H9 (cell line): ENCODE measurements around the gene MX2. TPM values are rescaled to one million over a fixed set of nuclear protein-coding genes. Genes with fewer than 3 reads are reported as not detected.

ENCODE experiments used
- DNase-seq: peaks from one replicate; pipeline ENCODE4 v3.0.0-alpha.2; 2017
- H2AFZ ChIP-seq: one replicate; pipeline ENCODE4 v1.6.1; 2013; ENCODE audit warnings: mild to moderate bottlenecking, low read length, control low read depth, moderate library complexity
- H2AK5ac ChIP-seq: 2 replicates; pipeline ENCODE4 v1.6.1; 2013; ENCODE audit warnings: low read length, control low read depth, mixed read lengths; ENCODE audit not compliant: insufficient read length
- H2BK120ac ChIP-seq: one replicate; pipeline ENCODE4 v1.6.1; 2013; ENCODE audit warnings: low read depth, mild to moderate bottlenecking, low read length, control low read depth, inconsistent platforms; ENCODE audit not compliant: poor library complexity, severe bottlenecking
- H2BK12ac ChIP-seq: 2 replicates; pipeline ENCODE4 v1.6.1; 2013; ENCODE audit warnings: low read length, control low read depth, mixed read lengths, low read depth; ENCODE audit not compliant: insufficient read length
- H2BK15ac ChIP-seq: 2 replicates; pipeline ENCODE4 v1.6.1; 2013; ENCODE audit warnings: low read depth, low read length, control low read depth
- H2BK20ac ChIP-seq: one replicate; pipeline ENCODE4 v1.6.1; 2013; ENCODE audit warnings: low read depth, mild to moderate bottlenecking, low read length, control low read depth, inconsistent platforms; ENCODE audit not compliant: poor library complexity, severe bottlenecking
- H2BK5ac ChIP-seq: 2 replicates; pipeline ENCODE4 v1.6.1; 2013; ENCODE audit warnings: low read length, control low read depth, mixed read lengths; ENCODE audit not compliant: insufficient read length
- H3K14ac ChIP-seq: 2 replicates; pipeline ENCODE4 v1.6.1; 2013; ENCODE audit warnings: low read length, control low read depth; ENCODE audit not compliant: insufficient read depth
- H3K18ac ChIP-seq: 2 replicates; pipeline ENCODE4 v1.6.1; 2013; ENCODE audit warnings: low read depth, mild to moderate bottlenecking, mixed read lengths, low read length, control low read depth; ENCODE audit not compliant: insufficient read length
- H3K23ac ChIP-seq: 2 replicates; pipeline ENCODE4 v1.6.1; 2013; ENCODE audit warnings: low read length, control low read depth, mixed read lengths, low read depth; ENCODE audit not compliant: insufficient read length
- H3K23me2 ChIP-seq: 2 replicates; pipeline ENCODE4 v1.6.1; 2013; ENCODE audit warnings: low read depth, mild to moderate bottlenecking, mixed read lengths, low read length, control low read depth; ENCODE audit not compliant: insufficient read length, poor library complexity, severe bottlenecking
- H3K27ac ChIP-seq: 2 replicates; pipeline ENCODE4 v1.5.1; 2013; ENCODE audit warnings: low read length, control low read depth, mixed read lengths, low read depth; ENCODE audit not compliant: insufficient read length
- H3K27me3 ChIP-seq: 2 replicates; pipeline ENCODE4 v1.6.1; 2013; ENCODE audit warnings: low read length, control low read depth, inconsistent platforms; ENCODE audit not compliant: insufficient read depth
- H3K4ac ChIP-seq: 2 replicates; pipeline ENCODE4 v1.6.1; 2013; ENCODE audit warnings: low read depth, mild to moderate bottlenecking, control low read depth, inconsistent platforms, low read length, moderate library complexity
- H3K4me1 ChIP-seq: 2 replicates; pipeline ENCODE4 v1.6.1; 2013; ENCODE audit warnings: low read length, control low read depth, inconsistent platforms; ENCODE audit not compliant: insufficient read depth
- H3K4me2 ChIP-seq: 2 replicates; pipeline ENCODE4 v1.6.1; 2013; ENCODE audit warnings: low read length, control low read depth, mixed read lengths; ENCODE audit not compliant: insufficient read length, insufficient read depth
- H3K56ac ChIP-seq: 2 replicates; pipeline ENCODE4 v1.6.1; 2013; ENCODE audit warnings: low read depth, mild to moderate bottlenecking, mixed read lengths, low read length, control low read depth; ENCODE audit not compliant: insufficient read length
- H3K79me1 ChIP-seq: 2 replicates; pipeline ENCODE4 v1.6.1; 2013; ENCODE audit warnings: low read depth, mild to moderate bottlenecking, moderate library complexity, low read length, control low read depth, inconsistent platforms; ENCODE audit not compliant: insufficient read depth, poor library complexity, severe bottlenecking
- H3K79me2 ChIP-seq: 2 replicates; pipeline ENCODE4 v1.6.1; 2013; ENCODE audit warnings: low read length, control low read depth, inconsistent platforms; ENCODE audit not compliant: insufficient read depth
- H3K9ac ChIP-seq: 2 replicates; pipeline ENCODE4 v1.6.1; 2013; ENCODE audit warnings: low read length, control low read depth, mixed read lengths; ENCODE audit not compliant: insufficient read length; ENCODE audit errors: extremely low read depth
- H3K9me3 ChIP-seq: one replicate; pipeline ENCODE4 v1.6.1; 2013; ENCODE audit warnings: low read depth, low read length, inconsistent platforms; ENCODE audit not compliant: control insufficient read depth
- H3T11ph ChIP-seq: one replicate; pipeline ENCODE4 v1.6.1; 2013; ENCODE audit warnings: mild to moderate bottlenecking, low read length, control low read depth, inconsistent platforms
- H4K20me1 ChIP-seq: one replicate; pipeline ENCODE4 v1.6.1; 2013; ENCODE audit not compliant: control insufficient read depth, insufficient read length, insufficient read depth
- H4K5ac ChIP-seq: 2 replicates; pipeline ENCODE4 v1.6.1; 2013; ENCODE audit warnings: low read depth, mild to moderate bottlenecking, mixed read lengths, low read length, control low read depth; ENCODE audit not compliant: insufficient read length
- H4K8ac ChIP-seq: replicated peaks from 2 replicates; pipeline ENCODE4 v1.6.1; 2013; ENCODE audit warnings: low read length, control low read depth, mixed read lengths, low read depth; ENCODE audit not compliant: insufficient read length
- H4K91ac ChIP-seq: 2 replicates; pipeline ENCODE4 v1.6.1; 2013; ENCODE audit warnings: low read depth, mild to moderate bottlenecking, moderate library complexity, mixed read lengths, low read length, control low read depth; ENCODE audit not compliant: insufficient read length
- H3K27ac Mint-ChIP-seq, 3 experiments: 2 replicates in 2 of 3; 3 replicates in 1 of 3; pipeline ENCODE4 v1.8.0; 2020 to 2021; ENCODE audit warnings: mixed read lengths in 3 of 3, mild to moderate bottlenecking in 1 of 3, moderate library complexity in 1 of 3
- H3K27me3 Mint-ChIP-seq: 2 replicates; pipeline ENCODE4 v1.8.0; 2021; ENCODE audit warnings: low read depth, mild to moderate bottlenecking, moderate library complexity, mixed read lengths
- H3K36me3 Mint-ChIP-seq, 3 experiments: 2 replicates in 2 of 3; 3 replicates in 1 of 3; pipeline ENCODE4 v1.8.0; 2020 to 2021; ENCODE audit warnings: low read depth in 3 of 3, mixed read lengths in 3 of 3; ENCODE audit not compliant: insufficient read depth in 1 of 3
- H3K4me1 Mint-ChIP-seq, 2 experiments: 2 replicates each; pipeline ENCODE4 v1.8.0; 2020; ENCODE audit warnings: mixed read lengths in 2 of 2
- H3K4me3 Mint-ChIP-seq, 2 experiments: 2 replicates in 1 of 2; 3 replicates in 1 of 2; pipeline ENCODE4 v1.8.0; 2020 to 2021; ENCODE audit warnings: mild to moderate bottlenecking in 2 of 2, mixed read lengths in 2 of 2, moderate library complexity in 1 of 2
- H3K9me3 Mint-ChIP-seq, 2 experiments: 2 replicates in 1 of 2; 3 replicates in 1 of 2; pipeline ENCODE4 v1.8.0; 2020; ENCODE audit warnings: mild to moderate bottlenecking in 2 of 2, mixed read lengths in 2 of 2, moderate library complexity in 1 of 2
- WGBS: extraction: QIAGEN DNeasy Blood & Tissue Kit; methylation state at CpG from one replicate; pipeline ENCODE4 v1.1.7; 2013; ENCODE audit warnings: missing lambda C conversion rate, low lambda C conversion rate, mixed read lengths; ENCODE audit not compliant: insufficient read length; ENCODE audit errors: extremely low coverage; 5-methylcytosine and 5-hydroxymethylcytosine counted together
- total RNA-seq: library from RNA; stranded (reverse); gene quantifications from 2 replicates; pipeline ENCODE4 v1.2.1, GENCODE V29; 2021
- TF ChIP-seq, protein P1 (sequence below): fragments of 200-600 bp; sonication (generic); conservative IDR thresholded peaks from 3 replicates; pipeline ENCODE4 v1.8.0; 2021; ENCODE audit warnings: antibody characterized with exemption, mild to moderate bottlenecking

The MX2 gene
- total RNA-seq, 1 experiment from 2014 or later = 1.8 TPM

GRCh38 chr21:41366522-41367151 lies 4.8 kb downstream of the MX2 start:
- Histone ChIP-seq H2AK5ac (no peak overlapping the region), H4K91ac (no peak overlapping the region), H3K23ac (no peak overlapping the region), H3K14ac (no peak overlapping the region), H4K5ac (no peak overlapping the region), H3K9me3 (no peaks in the 10 kb centered on the region), H3K23me2 (peaks cover 8% of the 10 kb centered on the region), H3K18ac (no peak overlapping the region), H2BK120ac (no peak overlapping the region), H3K56ac (no peak overlapping the region), H3K79me1 (no peaks in the 10 kb centered on the region), H3K27me3 (no peaks in the 10 kb centered on the region; the same call in 1 of the 2 replicates), H3K79me2 (no peaks in the 10 kb centered on the region), H3K27ac (no peak overlapping the region), H2BK5ac (no peak overlapping the region), H3K4me2 (no peak overlapping the region), H2AFZ (no peak overlapping the region), H2BK12ac (no peak overlapping the region), H3K4me1 (no peaks in the 10 kb centered on the region; the same call in 1 of the 2 replicates), H3K4ac (no peak overlapping the region), H4K20me1 (no peaks in the 10 kb centered on the region), H2BK15ac (no peak overlapping the region), H3K9ac (no peak overlapping the region), H4K8ac (no peak overlapping the region), H2BK20ac (no peak overlapping the region), H3T11ph (no peak overlapping the region)
- H3K36me3 Mint-ChIP-seq = no peaks in the 10 kb centered on the region
- no peak for DNase-seq
- H3K9me3 Mint-ChIP-seq = no peaks in the 10 kb centered on the region; a peak in 1 of 5 replicates
- no peak overlapping the region for H3K27ac Mint-ChIP-seq
- peaks cover 7 to 30% of the 10 kb centered on the region in 2 experiments for H3K4me1 Mint-ChIP-seq
- TF ChIP-seq, protein P1, sequence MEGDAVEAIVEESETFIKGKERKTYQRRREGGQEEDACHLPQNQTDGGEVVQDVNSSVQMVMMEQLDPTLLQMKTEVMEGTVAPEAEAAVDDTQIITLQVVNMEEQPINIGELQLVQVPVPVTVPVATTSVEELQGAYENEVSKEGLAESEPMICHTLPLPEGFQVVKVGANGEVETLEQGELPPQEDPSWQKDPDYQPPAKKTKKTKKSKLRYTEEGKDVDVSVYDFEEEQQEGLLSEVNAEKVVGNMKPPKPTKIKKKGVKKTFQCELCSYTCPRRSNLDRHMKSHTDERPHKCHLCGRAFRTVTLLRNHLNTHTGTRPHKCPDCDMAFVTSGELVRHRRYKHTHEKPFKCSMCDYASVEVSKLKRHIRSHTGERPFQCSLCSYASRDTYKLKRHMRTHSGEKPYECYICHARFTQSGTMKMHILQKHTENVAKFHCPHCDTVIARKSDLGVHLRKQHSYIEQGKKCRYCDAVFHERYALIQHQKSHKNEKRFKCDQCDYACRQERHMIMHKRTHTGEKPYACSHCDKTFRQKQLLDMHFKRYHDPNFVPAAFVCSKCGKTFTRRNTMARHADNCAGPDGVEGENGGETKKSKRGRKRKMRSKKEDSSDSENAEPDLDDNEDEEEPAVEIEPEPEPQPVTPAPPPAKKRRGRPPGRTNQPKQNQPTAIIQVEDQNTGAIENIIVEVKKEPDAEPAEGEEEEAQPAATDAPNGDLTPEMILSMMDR = no peak
- no CpG with 5 or more reads among the region's 12 CpGs for WGBS
- no peak overlapping the region for H3K4me3 Mint-ChIP-seq
- peaks cover 15% of the 10 kb centered on the region for H3K27me3 Mint-ChIP-seq
